NCI-H526 (cell line): ENCODE data around the gene COL11A2.
A peak's percentile ranks its signal among the peaks of the same experiment; 100 is the strongest.

Source experiments
- DNase-seq, 2 experiments: peaks; one replicate each; lab custom pipeline; 2025; lab: John Stamatoyannopoulos, UW

COL11A2 gene

GRCh38 chr6:33116841-33117711 is 75.2 kb downstream of the COL11A2 start:
- DNase-seq = peak; percentile 91 to 94

- DNase-seq = peak; percentile 58 to 73
Observed at GRCh38 chr6:33116417-33116816, 75.8 kb downstream of the COL11A2 start.

DNA sequence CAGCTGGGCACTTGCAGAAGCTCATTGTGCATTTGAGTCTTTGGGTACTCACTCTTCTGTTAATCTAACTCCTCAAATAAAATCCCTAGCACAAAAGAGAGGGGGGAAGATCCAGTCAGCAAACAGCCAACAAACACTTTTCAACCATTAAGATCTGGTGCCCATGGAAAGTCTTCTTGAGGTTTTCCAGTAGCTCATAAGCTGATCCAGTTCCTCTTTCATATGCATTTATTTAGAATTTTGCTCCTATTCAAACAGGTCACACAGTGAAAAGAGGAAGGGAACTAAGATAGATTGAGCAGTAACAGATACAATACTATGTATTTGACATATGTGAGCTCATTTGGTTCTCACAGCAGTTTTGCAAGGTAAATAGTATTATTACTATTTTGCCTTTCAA is 77.9 kb downstream of the COL11A2 start:
- no peak for DNase-seq

DNA sequence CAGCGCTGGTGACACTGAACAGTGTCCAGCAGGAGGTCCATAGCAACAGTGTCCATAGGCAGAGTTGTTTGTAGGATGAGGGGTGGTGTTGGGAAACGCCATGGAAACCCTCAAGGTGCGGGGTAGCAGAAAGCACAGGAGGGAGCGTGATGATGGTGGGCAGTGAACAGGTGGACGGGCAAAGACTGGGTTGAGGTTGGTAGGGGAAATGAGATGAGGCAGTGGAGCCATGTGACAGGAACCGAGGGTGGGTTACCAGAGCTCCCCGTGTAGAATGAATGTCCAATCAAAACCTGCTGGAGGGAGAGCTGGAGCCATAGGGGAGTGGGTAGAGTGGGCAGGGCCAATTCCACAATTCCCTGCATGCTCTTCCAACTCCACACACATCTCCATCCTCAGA is 78.5 kb downstream of the COL11A2 start:
- DNase-seq = no peak
